ENCODE results near the gene EVA1C.
"Not testable (repeated sequence)": the region's sequence is repeated elsewhere in the genome, so short reads cannot be mapped to it uniquely, and the experiment has no call there.

EVA1C gene

GRCh38 chr21:32514275-32515055 is 102.0 kb downstream of the EVA1C start:
- H3K4me3 ChIP-seq (ENCODE audit: low read length), result no peak overlapping the region
- no peaks in the 10 kb centered on the region for H3K4me1 ChIP-seq (ENCODE audit: insufficient read depth, low read length)
- H3K36me3 ChIP-seq (ENCODE audit: insufficient read depth, low read length), result no peaks in the 10 kb centered on the region
- no peaks in the 10 kb centered on the region for H3K27me3 ChIP-seq (ENCODE audit: insufficient read depth, low read length)
- no peaks in the 10 kb centered on the region for H3K9me3 ChIP-seq (ENCODE audit: low read length)
- no peak overlapping the region for H2AFZ ChIP-seq (ENCODE audit: low read depth, low read length)

- Histone ChIP-seq H3K36me3 (ENCODE audit: insufficient read depth, low read length) (no peaks in the 10 kb centered on the region), H3K27me3 (ENCODE audit: insufficient read depth, low read length) (no peaks in the 10 kb centered on the region), H2AFZ (ENCODE audit: low read depth, low read length) (no peak overlapping the region), H3K4me3 (ENCODE audit: low read length) (no peak overlapping the region), H3K4me1 (ENCODE audit: insufficient read depth, low read length) (no peaks in the 10 kb centered on the region), H3K9me3 (ENCODE audit: low read length) (no peaks in the 10 kb centered on the region)
Observed at GRCh38 chr21:32515874-32516273, 103.4 kb downstream of the EVA1C start.

GRCh38 chr21:32516756-32517649 is 104.5 kb downstream of the EVA1C start:
- Histone ChIP-seq H3K27me3 (ENCODE audit: insufficient read depth, low read length) (no peaks in the 10 kb centered on the region), H3K4me3 (ENCODE audit: low read length) (no peak overlapping the region), H3K36me3 (ENCODE audit: insufficient read depth, low read length) (no peaks in the 10 kb centered on the region), H3K9me3 (ENCODE audit: low read length) (no peaks in the 10 kb centered on the region), H2AFZ (ENCODE audit: low read depth, low read length) (no peak overlapping the region), H3K4me1 (ENCODE audit: insufficient read depth, low read length) (no peaks in the 10 kb centered on the region)

GRCh38 chr21:32519945-32520874 is 107.7 kb downstream of the EVA1C start:
- no peak overlapping the region for H3K4me3 ChIP-seq (ENCODE audit: low read length)
- no peaks in the 10 kb centered on the region for H3K9me3 ChIP-seq (ENCODE audit: low read length)
- H2AFZ ChIP-seq (ENCODE audit: low read depth, low read length), result no peak overlapping the region
- H3K27me3 ChIP-seq (ENCODE audit: insufficient read depth, low read length), result no peaks in the 10 kb centered on the region
- peaks cover 6% of the 10 kb centered on the region for H3K4me1 ChIP-seq (ENCODE audit: insufficient read depth, low read length)
- no peaks in the 10 kb centered on the region for H3K36me3 ChIP-seq (ENCODE audit: insufficient read depth, low read length)

GRCh38 chr21:32520875-32521735 is 108.6 kb downstream of the EVA1C start:
- no peaks in the 10 kb centered on the region for H3K36me3 ChIP-seq (ENCODE audit: insufficient read depth, low read length)
- peaks cover 6% of the 10 kb centered on the region for H3K4me1 ChIP-seq (ENCODE audit: insufficient read depth, low read length)
- no peak overlapping the region for H3K4me3 ChIP-seq (ENCODE audit: low read length)
- no peak overlapping the region for H2AFZ ChIP-seq (ENCODE audit: low read depth, low read length)
- no peaks in the 10 kb centered on the region for H3K27me3 ChIP-seq (ENCODE audit: insufficient read depth, low read length)
- no peaks in the 10 kb centered on the region for H3K9me3 ChIP-seq (ENCODE audit: low read length)

GRCh38 chr21:32521736-32522355 is 109.3 kb downstream of the EVA1C start:
- H3K4me1 ChIP-seq (ENCODE audit: insufficient read depth, low read length), result peaks cover 6% of the 10 kb centered on the region
- no peaks in the 10 kb centered on the region for H3K27me3 ChIP-seq (ENCODE audit: insufficient read depth, low read length)
- H3K36me3 ChIP-seq (ENCODE audit: insufficient read depth, low read length), result no peaks in the 10 kb centered on the region
- H3K9me3 ChIP-seq (ENCODE audit: low read length), result no peaks in the 10 kb centered on the region
- H2AFZ ChIP-seq (ENCODE audit: low read depth, low read length), result no peak overlapping the region
- H3K4me3 ChIP-seq (ENCODE audit: low read length), result no peak overlapping the region

GRCh38 chr21:32523463-32523862 is 111.0 kb downstream of the EVA1C start:
- Histone ChIP-seq H3K27me3 (ENCODE audit: insufficient read depth, low read length) (no peaks in the 10 kb centered on the region), H3K4me1 (ENCODE audit: insufficient read depth, low read length) (peaks cover 6% of the 10 kb centered on the region), H3K4me3 (ENCODE audit: low read length) (no peak overlapping the region), H2AFZ (ENCODE audit: low read depth, low read length) (no peak overlapping the region), H3K9me3 (ENCODE audit: low read length) (no peaks in the 10 kb centered on the region), H3K36me3 (ENCODE audit: insufficient read depth, low read length) (no peaks in the 10 kb centered on the region)

GRCh38 chr21:32523988-32524719 is 111.6 kb downstream of the EVA1C start:
- Histone ChIP-seq H3K4me3 (ENCODE audit: low read length) (no peak overlapping the region), H3K27me3 (ENCODE audit: insufficient read depth, low read length) (no peaks in the 10 kb centered on the region), H3K4me1 (ENCODE audit: insufficient read depth, low read length) (peaks cover 6% of the 10 kb centered on the region), H3K9me3 (ENCODE audit: low read length) (no peaks in the 10 kb centered on the region), H2AFZ (ENCODE audit: low read depth, low read length) (no peak overlapping the region), H3K36me3 (ENCODE audit: insufficient read depth, low read length) (no peaks in the 10 kb centered on the region)

- Histone ChIP-seq H2AFZ (ENCODE audit: low read depth, low read length) (no peak overlapping the region), H3K4me1 (ENCODE audit: insufficient read depth, low read length) (peaks cover 6% of the 10 kb centered on the region), H3K27me3 (ENCODE audit: insufficient read depth, low read length) (no peaks in the 10 kb centered on the region), H3K9me3 (ENCODE audit: low read length) (no peaks in the 10 kb centered on the region), H3K4me3 (ENCODE audit: low read length) (no peak overlapping the region), H3K36me3 (ENCODE audit: insufficient read depth, low read length) (no peaks in the 10 kb centered on the region)
Observed at GRCh38 chr21:32525282-32525681, 112.8 kb downstream of the EVA1C start.

- H3K4me1 ChIP-seq (ENCODE audit: insufficient read depth, low read length), result no peaks in the 10 kb centered on the region
- no peaks in the 10 kb centered on the region for H3K27me3 ChIP-seq (ENCODE audit: insufficient read depth, low read length)
- no peak overlapping the region for H3K4me3 ChIP-seq (ENCODE audit: low read length)
- no peaks in the 10 kb centered on the region for H3K36me3 ChIP-seq (ENCODE audit: insufficient read depth, low read length)
- no peak overlapping the region for H2AFZ ChIP-seq (ENCODE audit: low read depth, low read length)
- H3K9me3 ChIP-seq (ENCODE audit: low read length), result no peaks in the 10 kb centered on the region
Observed at GRCh38 chr21:32529679-32530078, 117.2 kb downstream of the EVA1C start.

GRCh38 chr21:32530809-32531208 is 118.3 kb downstream of the EVA1C start:
- not testable (repeated sequence) for H3K4me1 ChIP-seq (ENCODE audit: insufficient read depth, low read length); H3K4me3 ChIP-seq (ENCODE audit: low read length)

More at GRCh38 chr21:32530809-32531208, 118.3 kb downstream of the EVA1C start:
- not testable (repeated sequence) for H3K27me3 ChIP-seq (ENCODE audit: insufficient read depth, low read length); H2AFZ ChIP-seq (ENCODE audit: low read depth, low read length); H3K36me3 ChIP-seq (ENCODE audit: insufficient read depth, low read length); H3K9me3 ChIP-seq (ENCODE audit: low read length)

All from neuron (in vitro differentiated cells).